Right atrium auricular region (tissue), 2 donors: ENCODE data around the gene SEMA3A. TPM values are rescaled to one million over a fixed set of nuclear protein-coding genes. Genes with fewer than 3 reads are reported as not detected.

Source experiments
- DNase-seq: peaks from one replicate; pipeline ENCODE4 v3.0.0-alpha.2; 2019; ENCODE audit warnings: low spot score
- H3K27ac ChIP-seq, 2 donors: fragments of 200-600 bp; sonication (generic); 1 replicate in 1 of 2; 2 replicates in 1 of 2; pipeline ENCODE4 v1.5.1; 2016 to 2019
- H3K27me3 ChIP-seq, 2 donors: fragments of 200-600 bp; sonication (generic); one replicate each; pipeline versions ENCODE4 v1.5.1 to v1.6.0; 2017 to 2019
- H3K36me3 ChIP-seq: fragments of 200-600 bp; sonication (generic); one replicate; pipeline ENCODE4 v1.5.1; 2016
- H3K4me1 ChIP-seq, 2 donors: fragments of 200-600 bp; sonication (generic); one replicate each; pipeline versions ENCODE4 v1.5.1 to v1.6.0; 2017 to 2019
- H3K4me3 ChIP-seq, 2 donors: fragments of 200-600 bp; sonication (generic); 1 replicate in 1 of 2; 2 replicates in 1 of 2; pipeline ENCODE4 v1.5.1; 2017 to 2019; ENCODE audit warnings: mild to moderate bottlenecking in 1 of 2, moderate library complexity in 1 of 2
- H3K9me3 ChIP-seq, 2 donors: fragments of 200-600 bp; sonication (generic); one replicate each; pipeline ENCODE4 v1.5.1; 2019
- total RNA-seq, 2 donors: library from RNA; depleted of rRNA; stranded (reverse); fragments of >200 nt; gene quantifications; one replicate each; pipeline ENCODE4 v1.1.0, GENCODE V29; 2016
- TF ChIP-seq, protein P1 (sequence below), 2 donors: fragments of 200-600 bp; sonication (generic); IDR thresholded peaks; one replicate each; pipeline ENCODE4 v1.5.1; 2019; ENCODE audit warnings: antibody characterized with exemption in 2 of 2

Gene SEMA3A
- total RNA-seq, 2 donors from 2014 or later = 3.6 to 6.1 TPM

DNA sequence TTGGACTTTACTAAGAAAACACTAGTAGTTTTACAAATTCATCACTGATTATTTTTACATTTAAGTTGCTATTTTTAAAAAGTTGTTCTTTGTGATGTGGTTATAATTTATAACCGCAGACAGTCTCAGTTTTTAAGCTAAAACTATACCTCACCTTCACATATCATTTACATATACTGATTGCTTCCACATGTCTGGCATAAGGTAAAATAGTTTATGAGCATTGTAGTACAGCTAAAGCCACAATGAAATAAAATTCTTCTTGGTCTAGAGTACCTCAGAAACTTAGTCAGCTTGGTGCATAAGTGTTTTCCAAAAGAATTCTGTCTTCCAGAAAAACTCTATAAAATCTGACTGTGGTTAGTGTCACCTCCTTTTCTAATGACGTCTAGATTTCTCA, 13.0 kb downstream of the SEMA3A start:
- H3K27ac ChIP-seq = no peak overlapping the region
- H3K4me3 ChIP-seq = no peak overlapping the region
- H3K9me3 ChIP-seq = no peaks in the 10 kb centered on the region
- TF ChIP-seq, protein P1, sequence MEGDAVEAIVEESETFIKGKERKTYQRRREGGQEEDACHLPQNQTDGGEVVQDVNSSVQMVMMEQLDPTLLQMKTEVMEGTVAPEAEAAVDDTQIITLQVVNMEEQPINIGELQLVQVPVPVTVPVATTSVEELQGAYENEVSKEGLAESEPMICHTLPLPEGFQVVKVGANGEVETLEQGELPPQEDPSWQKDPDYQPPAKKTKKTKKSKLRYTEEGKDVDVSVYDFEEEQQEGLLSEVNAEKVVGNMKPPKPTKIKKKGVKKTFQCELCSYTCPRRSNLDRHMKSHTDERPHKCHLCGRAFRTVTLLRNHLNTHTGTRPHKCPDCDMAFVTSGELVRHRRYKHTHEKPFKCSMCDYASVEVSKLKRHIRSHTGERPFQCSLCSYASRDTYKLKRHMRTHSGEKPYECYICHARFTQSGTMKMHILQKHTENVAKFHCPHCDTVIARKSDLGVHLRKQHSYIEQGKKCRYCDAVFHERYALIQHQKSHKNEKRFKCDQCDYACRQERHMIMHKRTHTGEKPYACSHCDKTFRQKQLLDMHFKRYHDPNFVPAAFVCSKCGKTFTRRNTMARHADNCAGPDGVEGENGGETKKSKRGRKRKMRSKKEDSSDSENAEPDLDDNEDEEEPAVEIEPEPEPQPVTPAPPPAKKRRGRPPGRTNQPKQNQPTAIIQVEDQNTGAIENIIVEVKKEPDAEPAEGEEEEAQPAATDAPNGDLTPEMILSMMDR (IDR thresholded peaks at IDR 0.05) = no peak
- H3K36me3 ChIP-seq = no peaks in the 10 kb centered on the region
- no peaks in the 10 kb centered on the region for H3K4me1 ChIP-seq
- H3K27me3 ChIP-seq = no peaks in the 10 kb centered on the region
- no peak for DNase-seq

DNA sequence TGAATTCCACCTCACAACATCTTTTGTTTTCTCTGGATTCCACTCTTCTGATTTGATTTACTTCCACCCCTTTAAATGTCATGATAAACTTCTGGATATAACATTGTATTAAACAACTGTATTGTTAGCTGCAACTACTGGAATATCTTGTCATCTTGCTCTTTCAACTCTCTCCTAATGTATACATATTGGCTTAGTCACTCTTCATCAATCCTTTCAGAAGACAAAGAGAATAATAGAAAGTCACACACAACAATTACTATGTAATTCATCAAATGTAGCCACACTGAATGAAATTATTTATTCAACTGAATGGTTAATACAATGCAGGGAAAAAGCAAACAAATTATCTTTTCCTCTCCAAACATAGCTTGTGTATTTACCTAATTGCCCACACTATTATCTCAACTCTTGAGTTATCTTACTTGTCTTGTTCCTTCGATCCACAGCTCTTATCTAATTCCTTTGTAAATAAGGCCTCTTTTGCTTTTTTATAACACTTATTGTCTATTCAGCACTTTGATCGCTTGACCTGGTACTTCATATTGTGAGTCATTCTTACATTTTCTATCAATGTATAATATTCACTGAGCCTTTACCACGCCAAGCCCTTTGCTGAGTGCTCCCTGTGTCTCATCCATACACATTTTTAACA, 16.7 kb downstream of the SEMA3A start:
- TF ChIP-seq, protein P1 (IDR thresholded peaks at IDR 0.05) = no peak
- Histone ChIP-seq H3K4me3 (no peak overlapping the region), H3K27ac (no peak overlapping the region), H3K27me3 (no peaks in the 10 kb centered on the region), H3K9me3 (no peaks in the 10 kb centered on the region), H3K36me3 (no peaks in the 10 kb centered on the region), H3K4me1 (peaks cover 0 to 4% of the 10 kb centered on the region in 2 donors)
- no peak for DNase-seq

DNA sequence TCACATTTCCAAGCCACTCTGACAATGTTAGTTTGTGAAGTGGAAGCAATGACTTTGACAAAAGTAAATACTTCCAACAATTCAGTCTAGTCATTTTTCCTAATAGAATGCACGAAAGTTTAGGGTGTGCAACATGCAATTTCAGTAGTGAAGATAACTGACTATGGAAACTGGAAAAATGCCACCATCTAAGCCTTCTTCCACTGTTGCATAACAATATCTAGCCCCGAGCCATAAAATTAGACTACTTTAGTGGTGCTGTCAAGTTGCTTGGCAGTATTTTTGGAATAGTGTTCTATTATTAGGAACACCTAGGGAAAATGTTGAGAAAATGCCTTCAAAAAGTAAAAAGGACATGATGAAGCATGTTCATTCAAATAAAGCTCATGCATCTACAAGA, 17.9 kb downstream of the SEMA3A start:
- peaks cover 0 to 4% of the 10 kb centered on the region in 2 donors for H3K4me1 ChIP-seq
- H3K9me3 ChIP-seq = no peaks in the 10 kb centered on the region
- no peak for DNase-seq
- no peak overlapping the region for H3K27ac ChIP-seq
- no peaks in the 10 kb centered on the region for H3K27me3 ChIP-seq
- H3K4me3 ChIP-seq = no peak overlapping the region
- TF ChIP-seq, protein P1 (IDR thresholded peaks at IDR 0.05) = no peak
- no peaks in the 10 kb centered on the region for H3K36me3 ChIP-seq

DNA sequence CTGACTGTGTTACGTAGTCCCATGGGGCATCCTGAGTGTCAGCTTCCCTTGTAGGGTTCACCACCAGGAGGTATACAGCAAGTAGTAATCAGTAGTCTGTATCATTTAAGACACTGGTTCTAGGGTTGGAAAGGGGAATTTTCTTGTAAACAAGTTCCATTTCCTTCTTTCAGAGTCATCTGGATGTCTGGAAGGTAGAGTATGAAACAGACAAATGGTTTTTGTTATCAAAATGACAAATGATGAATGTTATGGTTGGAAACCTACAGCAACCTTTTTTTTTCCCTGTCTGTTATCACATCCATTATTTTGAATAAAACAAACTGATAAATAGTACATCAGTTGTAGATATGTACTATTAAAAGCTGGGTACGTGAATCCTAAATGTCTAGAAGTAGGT, 19.1 kb downstream of the SEMA3A start:
- Histone ChIP-seq H3K36me3 (no peaks in the 10 kb centered on the region), H3K9me3 (no peaks in the 10 kb centered on the region), H3K27ac (no peak overlapping the region), H3K4me3 (no peak overlapping the region), H3K4me1 (peaks cover 0 to 4% of the 10 kb centered on the region in 2 donors), H3K27me3 (no peaks in the 10 kb centered on the region)
- DNase-seq = no peak
- TF ChIP-seq, protein P1 (IDR thresholded peaks at IDR 0.05) = no peak

DNA sequence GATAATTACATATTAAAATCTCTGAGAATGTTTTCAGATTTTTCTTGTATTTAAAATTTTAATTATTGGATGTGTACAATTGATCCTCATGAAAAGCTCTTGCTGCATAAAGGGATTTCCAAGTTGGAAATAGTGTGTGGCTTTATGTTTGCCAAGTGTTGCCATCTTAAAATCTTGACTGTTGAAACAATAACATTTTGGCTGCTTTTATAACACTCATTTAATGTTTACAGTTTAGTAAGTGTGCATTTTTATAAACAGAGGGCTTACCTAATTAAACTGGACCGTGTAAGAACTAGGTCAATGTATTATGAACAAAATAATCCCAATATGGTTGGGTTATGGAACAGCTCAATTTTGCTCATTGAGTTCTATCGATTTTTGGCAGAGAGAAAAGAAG, 23.9 kb downstream of the SEMA3A start:
- Histone ChIP-seq H3K27ac (no peak overlapping the region), H3K36me3 (no peaks in the 10 kb centered on the region), H3K4me1 (no peaks in the 10 kb centered on the region), H3K27me3 (no peaks in the 10 kb centered on the region), H3K9me3 (no peaks in the 10 kb centered on the region), H3K4me3 (no peak overlapping the region)
- TF ChIP-seq, protein P1 (IDR thresholded peaks at IDR 0.05) = no peak
- no peak for DNase-seq

DNA sequence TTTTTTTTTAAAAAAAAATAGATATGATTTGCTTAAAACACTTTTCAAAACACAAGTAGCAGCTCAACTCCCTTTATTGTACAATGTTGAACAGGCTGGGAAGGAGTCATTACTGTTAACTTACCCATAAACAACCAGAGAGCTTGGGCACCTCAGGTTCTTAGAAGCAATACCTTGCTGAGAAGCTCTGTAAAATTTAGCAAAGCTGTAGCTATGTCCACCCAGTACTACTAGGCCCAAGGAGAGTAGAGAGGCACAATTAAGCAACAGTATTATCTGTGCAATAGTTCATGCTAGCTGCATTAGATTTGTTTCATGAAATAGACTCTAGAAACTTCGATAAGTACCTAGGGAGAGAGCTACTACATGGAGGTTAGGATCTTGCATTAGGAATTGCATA, 32.0 kb downstream of the SEMA3A start:
- Histone ChIP-seq H3K27me3 (no peaks in the 10 kb centered on the region), H3K4me1 (no peaks in the 10 kb centered on the region), H3K4me3 (no peak overlapping the region), H3K36me3 (no peaks in the 10 kb centered on the region), H3K9me3 (no peaks in the 10 kb centered on the region), H3K27ac (no peak overlapping the region)
- no peak for DNase-seq
- TF ChIP-seq, protein P1 (IDR thresholded peaks at IDR 0.05) = no peak
